Right lobe of liver (tissue), 4 donors: ENCODE data around the gene LRRC8D.

Source experiments
- CTCF ChIP-seq, 4 donors: fragments of 200-600 bp in 3 of 4; fragments of 450-650 bp in 1 of 4; IDR thresholded peaks; one replicate each; pipeline versions ENCODE4 v1.5.1 to v1.8.0; 2016 to 2022; ENCODE audit warnings: antibody characterized with exemption in 4 of 4, mild to moderate bottlenecking in 2 of 4
- POLR2A ChIP-seq: fragments of 450-650 bp; IDR thresholded peaks from one replicate; pipeline ENCODE4 v1.6.1; 2017; ENCODE audit warnings: antibody characterized with exemption, mild to moderate bottlenecking
- donor health status: DM: no; HTN: no; CAD: no.
- donor health status: DM: no; HTN: no; CAD: no.
- donor health status: DM: no; HTN: yes; CAD: no.

DNA sequence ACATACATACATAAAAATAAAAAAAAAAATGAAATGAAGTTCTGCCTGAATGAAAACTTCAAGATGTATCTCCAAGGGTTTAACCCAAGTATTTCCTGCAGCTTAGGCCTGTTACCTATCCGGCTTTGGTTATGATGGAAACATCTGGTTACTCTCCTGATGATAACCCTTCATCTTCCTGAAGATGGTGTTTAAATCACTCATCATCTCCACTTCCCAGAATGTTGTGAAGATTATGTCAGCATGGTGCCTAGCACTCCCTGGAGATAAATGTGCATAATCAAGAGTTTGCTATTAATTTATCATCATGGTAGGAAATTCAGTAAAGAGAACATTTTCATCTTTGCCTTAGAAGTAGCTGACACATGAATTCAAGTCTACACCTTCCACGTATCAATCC, 121.2 kb downstream of the LRRC8D start:
- TF ChIP-seq CTCF (IDR thresholded peaks at IDR 0.05): no peak
- no peak for TF ChIP-seq POLR2A
